Measurements from ENCODE around the gene PGAM4.

GRCh38 chrX:77977095-77977494, 7.7 kb upstream of the PGAM4 start:
- TF ChIP-seq POLR2A (IDR thresholded peaks at IDR 0.05; ENCODE audit: low read length): no peak
- TF ChIP-seq CTCF (IDR thresholded peaks at IDR 0.05): no peak
- no peak for TF ChIP-seq JUNB (IDR thresholded peaks at IDR 0.05)
- no peak for TF ChIP-seq HMGXB4 (CRISPR knock-in tag; IDR thresholded peaks at IDR 0.05; ENCODE audit: borderline replicate concordance)
- TF ChIP-seq EHMT2 (IDR thresholded peaks at IDR 0.05; ENCODE audit: low read depth): no peak
- TF ChIP-seq MAX (IDR thresholded peaks at IDR 0.05): no peak
- no peak for TF ChIP-seq REST (IDR thresholded peaks at IDR 0.05)
- TF ChIP-seq EP300 (IDR thresholded peaks at IDR 0.05): no peak
- TF ChIP-seq MAZ (IDR thresholded peaks at IDR 0.05; ENCODE audit: borderline replicate concordance, low read depth, low read length): no peak

Measured in A549 (cell line).